AG04450 (cell line): ENCODE data around the gene SLCO3A1. TPM values are rescaled to one million over a fixed set of nuclear protein-coding genes. Genes with fewer than 3 reads are reported as not detected.
"Not testable (repeated sequence)": the region's sequence is repeated elsewhere in the genome, so short reads cannot be mapped to it uniquely, and the experiment has no call there.

Source experiments
- CTCF ChIA-PET: fragments of 300-600, 350-600 bp; formaldehyde crosslinking; extraction: SDS; loops from one replicate; lab custom pipeline; 2022; ENCODE audit warnings: antibody characterized with exemption, inconsistent platforms; lab: Charles Lee
- POLR2A ChIA-PET: fragments of 350-600 bp; formaldehyde crosslinking; extraction: SDS; loops from one replicate; lab custom pipeline; 2021; ENCODE audit warnings: antibody characterized with exemption, inconsistent platforms; lab: Yijun Ruan, JAX
- DNase-seq: peaks from one replicate; pipeline ENCODE4 v3.0.0-alpha.2; 2011; ENCODE audit warnings: low read depth, low spot score
- H3K27ac ChIP-seq: one replicate; pipeline ENCODE4 v1.5.1; 2012; ENCODE audit warnings: low read depth, low read length, control low read depth
- H3K27me3 ChIP-seq: one replicate; pipeline ENCODE4 v1.6.0; 2012; ENCODE audit warnings: low read length; ENCODE audit not compliant: control insufficient read depth, insufficient read depth
- H3K4me3 ChIP-seq: 2 replicates; pipeline ENCODE4 v1.5.1; 2011; ENCODE audit warnings: mild to moderate bottlenecking, low read depth, low read length, control low read depth
- H3K9me3 ChIP-seq: 2 replicates; pipeline ENCODE4 v1.5.1; 2012; ENCODE audit warnings: low read length; ENCODE audit not compliant: control insufficient read depth, insufficient read depth
- polyA plus RNA-seq: library from polyadenylated mRNA; depleted of rRNA; stranded (reverse); fragments of >200 nt; gene quantifications from 2 replicates; pipeline ENCODE4 v1.2.3, GENCODE V29; 2011
- TF ChIP-seq, protein P1 (sequence below): IDR thresholded peaks from 2 replicates; pipeline ENCODE4 v1.5.1; 2011; ENCODE audit warnings: low read depth, low read length, control low read depth, inconsistent platforms

SLCO3A1 gene
- polyA plus RNA-seq, 1 experiment, result 7.6 TPM

DNA sequence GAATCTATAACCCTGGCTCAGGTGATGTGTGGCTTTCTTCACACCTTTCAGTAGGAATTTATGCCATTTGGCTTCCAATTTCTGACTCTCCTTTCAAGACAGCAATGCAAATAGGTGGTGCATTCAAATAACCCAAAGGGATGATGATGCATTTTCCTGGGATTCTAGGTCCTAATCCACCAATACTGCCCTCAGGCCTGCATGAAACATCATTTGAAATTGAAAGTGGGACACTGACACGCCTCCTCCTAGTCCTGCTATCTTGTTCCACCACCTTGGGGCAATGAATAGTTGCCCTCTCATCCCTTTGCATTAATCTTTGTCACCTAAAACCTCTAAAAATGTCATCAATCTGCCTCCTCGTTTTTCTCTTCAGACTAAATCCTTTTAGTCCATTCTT, 341.7 kb downstream of the SLCO3A1 start:
- DNase-seq, result no peak
- Histone ChIP-seq H3K27me3 (no peaks in the 10 kb centered on the region), H3K27ac (no peak overlapping the region), H3K4me3 (no peak overlapping the region), H3K9me3 (no peaks in the 10 kb centered on the region)
- TF ChIP-seq, protein P1, sequence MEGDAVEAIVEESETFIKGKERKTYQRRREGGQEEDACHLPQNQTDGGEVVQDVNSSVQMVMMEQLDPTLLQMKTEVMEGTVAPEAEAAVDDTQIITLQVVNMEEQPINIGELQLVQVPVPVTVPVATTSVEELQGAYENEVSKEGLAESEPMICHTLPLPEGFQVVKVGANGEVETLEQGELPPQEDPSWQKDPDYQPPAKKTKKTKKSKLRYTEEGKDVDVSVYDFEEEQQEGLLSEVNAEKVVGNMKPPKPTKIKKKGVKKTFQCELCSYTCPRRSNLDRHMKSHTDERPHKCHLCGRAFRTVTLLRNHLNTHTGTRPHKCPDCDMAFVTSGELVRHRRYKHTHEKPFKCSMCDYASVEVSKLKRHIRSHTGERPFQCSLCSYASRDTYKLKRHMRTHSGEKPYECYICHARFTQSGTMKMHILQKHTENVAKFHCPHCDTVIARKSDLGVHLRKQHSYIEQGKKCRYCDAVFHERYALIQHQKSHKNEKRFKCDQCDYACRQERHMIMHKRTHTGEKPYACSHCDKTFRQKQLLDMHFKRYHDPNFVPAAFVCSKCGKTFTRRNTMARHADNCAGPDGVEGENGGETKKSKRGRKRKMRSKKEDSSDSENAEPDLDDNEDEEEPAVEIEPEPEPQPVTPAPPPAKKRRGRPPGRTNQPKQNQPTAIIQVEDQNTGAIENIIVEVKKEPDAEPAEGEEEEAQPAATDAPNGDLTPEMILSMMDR, result no peak
- CTCF ChIA-PET, result no interaction called here
- POLR2A ChIA-PET, result no interaction called here

DNA sequence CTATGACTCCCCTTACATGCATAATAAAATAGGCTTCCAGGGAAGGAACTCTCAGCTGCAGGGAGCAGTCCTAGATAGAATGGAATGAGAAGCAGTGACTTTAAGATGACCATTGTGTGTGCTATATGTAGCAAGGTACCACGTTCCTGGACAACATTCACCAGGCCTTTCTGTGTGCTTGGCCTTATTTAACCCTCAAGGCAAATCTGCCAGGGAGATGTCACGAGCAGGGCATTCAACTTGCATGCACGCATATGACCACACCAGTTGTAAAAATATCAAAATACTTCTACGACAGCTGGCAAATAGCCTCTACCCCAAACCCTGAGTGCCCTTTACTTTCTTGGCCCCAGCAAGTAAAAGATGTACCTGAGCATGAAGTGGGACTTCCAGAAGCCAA, 342.8 kb downstream of the SLCO3A1 start:
- ChIA-PET POLR2A (no interaction called here), CTCF (no interaction called here)
- no peaks in the 10 kb centered on the region for H3K9me3 ChIP-seq
- no peak overlapping the region for H3K4me3 ChIP-seq
- H3K27me3 ChIP-seq, result no peaks in the 10 kb centered on the region
- H3K27ac ChIP-seq, result no peak overlapping the region
- DNase-seq, result no peak
- TF ChIP-seq, protein P1, result no peak

DNA sequence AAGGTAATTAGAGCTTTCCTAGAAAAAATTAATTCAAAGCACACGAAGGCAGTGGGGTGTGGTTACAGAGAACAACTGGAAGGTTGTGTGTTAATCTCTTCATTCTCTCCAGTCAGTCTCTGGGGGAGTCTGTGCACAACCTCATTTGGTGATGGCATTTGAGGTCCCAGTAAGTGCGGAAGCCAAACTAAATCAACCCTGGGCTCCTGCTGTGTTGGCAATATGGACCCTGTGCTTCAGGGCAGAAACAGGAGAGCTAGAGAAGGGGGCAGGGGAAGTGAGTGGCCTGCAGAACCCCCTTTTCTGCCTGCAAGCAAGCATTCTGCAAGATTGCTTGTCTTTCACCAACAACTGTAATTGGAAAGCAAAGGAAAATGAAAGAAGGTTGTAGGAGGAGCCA, 344.2 kb downstream of the SLCO3A1 start:
- Histone ChIP-seq H3K27ac (no peak overlapping the region), H3K9me3 (no peaks in the 10 kb centered on the region), H3K4me3 (no peak overlapping the region), H3K27me3 (no peaks in the 10 kb centered on the region)
- no peak for DNase-seq
- ChIA-PET CTCF (no interaction called here), POLR2A (no interaction called here)
- TF ChIP-seq, protein P1, result no peak

DNA sequence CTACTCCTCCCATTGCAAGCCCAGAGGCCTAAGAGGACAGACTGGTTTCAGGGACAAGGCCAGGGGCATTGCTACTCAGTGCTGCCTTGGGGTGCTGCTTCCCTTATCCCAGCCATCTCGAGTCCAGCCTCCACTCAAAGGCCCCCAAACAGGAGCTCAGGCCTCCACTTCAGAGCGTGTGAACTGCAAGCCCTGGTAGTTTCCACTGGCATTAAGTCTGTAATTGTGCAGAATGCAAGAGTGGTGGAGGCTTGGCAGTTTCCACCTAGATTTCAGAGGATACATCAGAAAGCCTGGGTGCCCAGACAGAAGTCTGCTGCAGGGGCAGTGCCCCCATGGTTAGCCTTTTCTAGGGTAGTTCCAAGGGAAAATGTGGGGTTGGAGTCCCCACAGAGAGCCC, 347.4 kb downstream of the SLCO3A1 start:
- H3K4me3 ChIP-seq, result no peak overlapping the region
- ChIA-PET CTCF (no interaction called here), POLR2A (no interaction called here)
- no peak overlapping the region for H3K27ac ChIP-seq
- no peak for DNase-seq
- H3K9me3 ChIP-seq, result peaks cover 7% of the 10 kb centered on the region; the same call in 1 of the 2 replicates
- H3K27me3 ChIP-seq, result no peaks in the 10 kb centered on the region
- TF ChIP-seq, protein P1, result no peak

DNA sequence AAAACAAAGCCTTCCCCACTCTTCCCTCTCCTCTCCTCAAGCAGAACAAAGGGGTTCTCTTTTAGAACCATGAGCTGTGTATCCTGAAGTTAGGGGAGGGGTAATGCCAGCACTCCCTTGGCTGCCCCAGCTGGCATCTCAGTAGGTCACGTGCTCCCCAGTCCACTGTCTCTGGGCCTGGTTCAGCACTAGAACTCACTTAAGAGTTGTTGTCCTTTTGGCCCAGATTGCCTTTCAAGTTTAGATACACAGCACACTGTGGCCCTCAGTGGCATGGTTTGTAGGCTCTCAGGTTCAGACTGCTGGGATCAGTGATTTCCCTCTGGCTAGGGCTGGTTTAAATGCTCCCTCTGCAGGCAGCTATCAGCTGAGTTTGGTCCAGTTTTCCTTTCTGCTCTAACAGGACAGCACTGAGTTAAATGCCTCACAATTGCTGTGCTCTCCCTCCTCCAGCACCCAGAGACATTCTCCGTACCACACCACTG, 351.8 kb downstream of the SLCO3A1 start:
- POLR2A ChIA-PET, result no interaction called here
- peaks cover 7% of the 10 kb centered on the region; the same call in 1 of the 2 replicates for H3K9me3 ChIP-seq
- no peaks in the 10 kb centered on the region for H3K27me3 ChIP-seq
- no peak for DNase-seq
- no peak overlapping the region for H3K4me3 ChIP-seq
- no peak overlapping the region for H3K27ac ChIP-seq
- TF ChIP-seq, protein P1, result no peak
- CTCF ChIA-PET, result no interaction called here

DNA sequence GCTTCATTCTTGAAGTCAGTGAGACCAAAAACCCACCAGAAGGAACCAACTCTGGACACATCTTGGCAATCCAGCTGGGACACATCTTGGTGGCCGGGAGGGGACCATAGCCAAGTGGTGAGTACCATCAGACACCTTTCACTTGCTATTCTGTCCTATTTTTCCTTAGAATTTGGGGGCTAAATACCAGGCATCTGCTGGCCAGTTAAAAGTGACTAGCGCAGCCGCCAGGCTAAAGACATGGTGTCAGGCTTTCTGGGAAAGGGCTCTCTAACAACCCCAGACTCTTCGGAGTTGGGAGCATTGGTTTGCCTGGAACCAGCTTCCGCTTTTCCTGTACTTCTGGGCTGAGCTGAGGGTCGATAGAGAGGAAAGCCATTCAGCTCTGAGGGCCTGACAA, 354.1 kb downstream of the SLCO3A1 start:
- H3K27ac ChIP-seq, DNase-seq, H3K4me3 ChIP-seq, H3K9me3 ChIP-seq, POLR2A ChIA-PET, H3K27me3 ChIP-seq, CTCF ChIA-PET: not testable (repeated sequence)
